Type B pancreatic cell (in vitro differentiated cells): ENCODE results near the gene GTSE1. TPM values are rescaled to one million over a fixed set of nuclear protein-coding genes. Genes with fewer than 3 reads are reported as not detected.
A peak's percentile ranks its signal among the peaks of the same experiment; 100 is the strongest.

Experiments used
- DNase-seq: peaks from one replicate; pipeline ENCODE4 v3.0.0; 2021; ENCODE audit warnings: mixed read lengths; ENCODE audit not compliant: unreplicated experiment; ENCODE audit errors: extremely low spot score
- H3K27ac Mint-ChIP-seq: 2 replicates; pipeline ENCODE4 v1.8.0; 2021; ENCODE audit warnings: mild to moderate bottlenecking, mixed read lengths
- H3K27me3 Mint-ChIP-seq: 2 replicates; pipeline ENCODE4 v1.8.0; 2021; ENCODE audit warnings: mixed read lengths
- H3K36me3 Mint-ChIP-seq: 2 replicates; pipeline ENCODE4 v1.8.0; 2021; ENCODE audit warnings: mixed read lengths
- H3K4me1 Mint-ChIP-seq: one replicate; pipeline ENCODE4 v1.8.0; 2021; ENCODE audit warnings: mixed read lengths; ENCODE audit not compliant: unreplicated experiment
- H3K4me3 Mint-ChIP-seq: 2 replicates; pipeline ENCODE4 v1.8.0; 2021; ENCODE audit warnings: mild to moderate bottlenecking, mixed read lengths
- H3K9me3 Mint-ChIP-seq: 2 replicates; pipeline ENCODE4 v1.8.0; 2021; ENCODE audit warnings: mixed read lengths
- CTCF ChIP-seq: fragments of 200-600 bp; sonication (generic); conservative IDR thresholded peaks from 2 replicates; pipeline ENCODE4 v1.5.0; 2021; ENCODE audit warnings: antibody characterized with exemption, mild to moderate bottlenecking
- total RNA-seq: library from RNA; stranded (reverse); gene quantifications from 2 replicates; pipeline ENCODE4 v1.2.1, GENCODE V29; 2021; ENCODE audit warnings: low replicate concordance

GTSE1 gene
- total RNA-seq, 1 donor from 2014 or later: 39.6 TPM

- peaks cover 8% of the 10 kb centered on the region for H3K4me1 Mint-ChIP-seq
- H3K4me3 Mint-ChIP-seq: no peak overlapping the region
- H3K27ac Mint-ChIP-seq: no peak overlapping the region
- no peaks in the 10 kb centered on the region for H3K27me3 Mint-ChIP-seq
- DNase-seq: no peak
- no peak for TF ChIP-seq CTCF
- H3K9me3 Mint-ChIP-seq: no peaks in the 10 kb centered on the region
- peaks cover 11% of the 10 kb centered on the region for H3K36me3 Mint-ChIP-seq
These were observed 61.2 kb downstream of the GTSE1 start for GRCh38 chr22:46357711-46358520.

- DNase-seq: no peak
- Mint-ChIP-seq H3K4me1 (peaks cover 8% of the 10 kb centered on the region), H3K27ac (peak overlapping the region; percentile 52), H3K27me3 (no peaks in the 10 kb centered on the region), H3K4me3 (no peak overlapping the region), H3K36me3 (peaks cover 11% of the 10 kb centered on the region), H3K9me3 (no peaks in the 10 kb centered on the region)
- no peak for TF ChIP-seq CTCF
These were observed 62.1 kb downstream of the GTSE1 start for GRCh38 chr22:46358766-46359165.

GRCh38 chr22:46359362-46359761, 62.7 kb downstream of the GTSE1 start:
- Mint-ChIP-seq H3K4me3 (no peak overlapping the region), H3K27ac (no peak overlapping the region), H3K27me3 (no peaks in the 10 kb centered on the region), H3K4me1 (peaks cover 8% of the 10 kb centered on the region), H3K9me3 (no peaks in the 10 kb centered on the region), H3K36me3 (peaks cover 11% of the 10 kb centered on the region)
- TF ChIP-seq CTCF: no peak
- DNase-seq: no peak

- Mint-ChIP-seq H3K36me3 (peaks cover 11% of the 10 kb centered on the region), H3K9me3 (no peaks in the 10 kb centered on the region), H3K4me3 (no peak overlapping the region), H3K27ac (no peak overlapping the region), H3K27me3 (no peaks in the 10 kb centered on the region), H3K4me1 (peaks cover 8% of the 10 kb centered on the region)
- no peak for TF ChIP-seq CTCF
- no peak for DNase-seq
These were observed 63.4 kb downstream of the GTSE1 start for GRCh38 chr22:46360097-46360496.

- H3K27ac Mint-ChIP-seq: no peak overlapping the region
- H3K36me3 Mint-ChIP-seq: peaks cover 7% of the 10 kb centered on the region
- H3K27me3 Mint-ChIP-seq: no peaks in the 10 kb centered on the region
- DNase-seq: no peak
- H3K4me3 Mint-ChIP-seq: no peak overlapping the region
- H3K9me3 Mint-ChIP-seq: no peaks in the 10 kb centered on the region
- peaks cover 3% of the 10 kb centered on the region for H3K4me1 Mint-ChIP-seq
- TF ChIP-seq CTCF: no peak
These were observed 64.2 kb downstream of the GTSE1 start for GRCh38 chr22:46360891-46361290.
